WTC11 (cell line): ENCODE measurements around the gene DCAF10. TPM values are rescaled to one million over a fixed set of nuclear protein-coding genes. Genes with fewer than 3 reads are reported as not detected.

Experiments
- ATAC-seq: fragments of 200-7000 bp; cut with Tn5 transposase; 2 replicates; pipeline ENCODE4 v1.10.0; 2021; ENCODE audit warnings: mild to moderate bottlenecking, moderate library complexity
- CTCF ChIA-PET: fragments of 300-600 bp; sonication (Branson Sonifier 250); formaldehyde crosslinking; loops from one replicate; lab custom pipeline; 2021; ENCODE audit warnings: antibody characterized with exemption; lab: Charles Lee
- POLR2A ChIA-PET: fragments of 350-600 bp; sonication (Branson Sonifier 250); formaldehyde crosslinking; loops from one replicate; lab custom pipeline; 2021; ENCODE audit warnings: antibody characterized with exemption; lab: Charles Lee
- DNase-seq: peaks from one replicate; pipeline ENCODE4 v3.0.0; 2021; ENCODE audit warnings: low spot score
- H3K27ac Mint-ChIP-seq: 2 replicates; pipeline ENCODE4 v1.8.0; 2021; ENCODE audit warnings: mixed read lengths
- H3K27me3 Mint-ChIP-seq: 2 replicates; pipeline ENCODE4 v1.8.0; 2021; ENCODE audit warnings: low read depth, mild to moderate bottlenecking, moderate library complexity, mixed read lengths
- H3K36me3 Mint-ChIP-seq: 2 replicates; pipeline ENCODE4 v1.8.0; 2021; ENCODE audit warnings: mixed read lengths
- H3K4me1 Mint-ChIP-seq: 2 replicates; pipeline ENCODE4 v1.8.0; 2022; ENCODE audit warnings: mixed read lengths
- H3K4me3 Mint-ChIP-seq: 2 replicates; pipeline ENCODE4 v1.8.0; 2021; ENCODE audit warnings: mild to moderate bottlenecking, moderate library complexity, mixed read lengths
- H3K9me3 Mint-ChIP-seq: 2 replicates; pipeline ENCODE4 v1.8.0; 2021; ENCODE audit warnings: mixed read lengths
- ATF1 ChIP-seq: sonication (generic); formaldehyde crosslinking; IDR thresholded peaks from 2 replicates; pipeline ENCODE4 v1.8.1; 2023; ENCODE audit warnings: mild to moderate bottlenecking, moderate library complexity, missing genetic modification reagents
- ATF2 ChIP-seq: sonication (generic); formaldehyde crosslinking; IDR thresholded peaks from 2 replicates; pipeline ENCODE4 v1.8.1; 2022; ENCODE audit warnings: low read depth, missing genetic modification reagents, borderline replicate concordance
- ATF6 ChIP-seq: sonication (generic); formaldehyde crosslinking; IDR thresholded peaks from 2 replicates; pipeline ENCODE4 v1.8.1; 2023; ENCODE audit warnings: mild to moderate bottlenecking, missing genetic modification reagents
- E2F5 ChIP-seq: sonication (generic); formaldehyde crosslinking; IDR thresholded peaks from 2 replicates; pipeline ENCODE4 v1.8.1; 2022; ENCODE audit warnings: mild to moderate bottlenecking, moderate library complexity, missing genetic modification reagents
- ERG ChIP-seq: fragments of 250-450 bp; sonication (Bioruptor Pico); IDR thresholded peaks from 2 replicates; pipeline ENCODE4 v1.8.0; 2021; ENCODE audit warnings: mild to moderate bottlenecking
- FOXJ3 ChIP-seq: sonication (generic); formaldehyde crosslinking; IDR thresholded peaks from 2 replicates; pipeline ENCODE4 v1.9.0; 2021; ENCODE audit warnings: missing genetic modification reagents, mild to moderate bottlenecking, borderline replicate concordance
- FOXK1 ChIP-seq: sonication (generic); formaldehyde crosslinking; IDR thresholded peaks from 2 replicates; pipeline ENCODE4 v1.8.0; 2022; ENCODE audit warnings: mild to moderate bottlenecking, moderate library complexity, missing genetic modification reagents
- FOXP1 ChIP-seq: sonication (generic); formaldehyde crosslinking; IDR thresholded peaks from 2 replicates; pipeline ENCODE4 v1.8.0; 2022; ENCODE audit warnings: missing genetic modification reagents, mild to moderate bottlenecking, moderate library complexity, borderline replicate concordance
- FOXP4 ChIP-seq: sonication (generic); formaldehyde crosslinking; IDR thresholded peaks from 2 replicates; pipeline ENCODE4 v1.8.0; 2022; ENCODE audit warnings: mild to moderate bottlenecking, missing genetic modification reagents
- IRF2 ChIP-seq: sonication (generic); formaldehyde crosslinking; IDR thresholded peaks from 2 replicates; pipeline ENCODE4 v1.8.0; 2022; ENCODE audit warnings: low read depth, missing genetic modification reagents, borderline replicate concordance
- NR1H2 ChIP-seq: sonication (generic); formaldehyde crosslinking; IDR thresholded peaks from 2 replicates; pipeline ENCODE4 v1.9.0; 2021; ENCODE audit warnings: mild to moderate bottlenecking, moderate library complexity, missing genetic modification reagents
- NR2C2 ChIP-seq: sonication (generic); formaldehyde crosslinking; IDR thresholded peaks from 2 replicates; pipeline ENCODE4 v1.8.0; 2022; ENCODE audit warnings: mild to moderate bottlenecking, missing genetic modification reagents
- RELA ChIP-seq: sonication (generic); formaldehyde crosslinking; IDR thresholded peaks from 2 replicates; pipeline ENCODE4 v1.8.1; 2022; ENCODE audit warnings: missing genetic modification reagents, mild to moderate bottlenecking, borderline replicate concordance
- SMAD3 ChIP-seq: sonication (generic); formaldehyde crosslinking; IDR thresholded peaks from 2 replicates; pipeline ENCODE4 v1.8.0; 2022; ENCODE audit warnings: missing genetic modification reagents, mild to moderate bottlenecking, borderline replicate concordance
- USF1 ChIP-seq: sonication (generic); formaldehyde crosslinking; IDR thresholded peaks from 2 replicates; pipeline ENCODE4 v1.8.0; 2022; ENCODE audit warnings: mild to moderate bottlenecking, missing genetic modification reagents
- ZNF396 ChIP-seq: fragments of 250-450 bp; sonication (Bioruptor Pico); IDR thresholded peaks from 2 replicates; pipeline ENCODE4 v1.8.0; 2021; ENCODE audit warnings: mild to moderate bottlenecking, moderate library complexity, borderline replicate concordance
- ZNF423 ChIP-seq: fragments of 250-450 bp; sonication (Bioruptor Pico); IDR thresholded peaks from 2 replicates; pipeline ENCODE4 v2.1.2; 2022; ENCODE audit warnings: mild to moderate bottlenecking, moderate library complexity
- total RNA-seq: library from RNA; stranded (reverse); gene quantifications from 3 replicates; pipeline ENCODE4 v1.2.3, GENCODE V29; 2021

The DCAF10 gene
- total RNA-seq, 1 experiment from 2014 or later = 11.7 TPM

- DNase-seq (no peak), ATAC-seq (no peak)
- no peak for TF ChIP-seq ATF6 (CRISPR knock-in tag)
- Mint-ChIP-seq H3K27ac (no peak overlapping the region), H3K4me3 (no peak overlapping the region), H3K4me1 (no peaks in the 10 kb centered on the region; the same call in 1 of the 2 replicates), H3K9me3 (no peaks in the 10 kb centered on the region), H3K27me3 (no peaks in the 10 kb centered on the region), H3K36me3 (no peaks in the 10 kb centered on the region)
- ChIA-PET CTCF (interaction anchor here (1.2 kb wide), 1 partner anchor 19 kb away, joined by 4 read pairs; no protein-coding TSS in a partner anchor), POLR2A (interaction anchor here (0.5 kb wide), 1 partner anchor 40 kb away, joined by 6 read pairs; no protein-coding TSS in a partner anchor)
These were observed 39.2 kb downstream of the DCAF10 start for GRCh38 chr9:37839496-37840461.

- no peak for TF ChIP-seq RELA (CRISPR knock-in tag)
- TF ChIP-seq ATF2 (CRISPR knock-in tag) = no peak
- TF ChIP-seq FOXP4 (CRISPR knock-in tag) = no peak
- TF ChIP-seq FOXP1 (CRISPR knock-in tag) = no peak
- TF ChIP-seq USF1 (CRISPR knock-in tag) = no peak
- no peak for TF ChIP-seq E2F5 (CRISPR knock-in tag)
- TF ChIP-seq ZNF396 = no peak
- TF ChIP-seq ZNF423 (CRISPR knock-in tag) = no peak
- no peak for TF ChIP-seq FOXK1 (CRISPR knock-in tag)
- TF ChIP-seq IRF2 (CRISPR knock-in tag) = no peak
- no peak for TF ChIP-seq FOXJ3 (CRISPR knock-in tag)
- no peak for TF ChIP-seq SMAD3 (CRISPR knock-in tag)
- TF ChIP-seq NR2C2 (CRISPR knock-in tag) = no peak
- no peak for TF ChIP-seq ATF1 (CRISPR knock-in tag)
- TF ChIP-seq ERG (CRISPR knock-in tag) = no peak
- no peak for TF ChIP-seq NR1H2 (CRISPR knock-in tag)
- TF ChIP-seq, all 79 proteins: peak for 0
- H3K4me3 Mint-ChIP-seq = no peak overlapping the region
- CTCF ChIA-PET = no interaction called here
- H3K4me1 Mint-ChIP-seq = no peaks in the 10 kb centered on the region; the same call in 1 of the 2 replicates
- H3K9me3 Mint-ChIP-seq = no peaks in the 10 kb centered on the region
- ATAC-seq (no peak), DNase-seq (no peak)
- POLR2A ChIA-PET = no interaction called here
- no peak overlapping the region for H3K27ac Mint-ChIP-seq
- H3K36me3 Mint-ChIP-seq = no peaks in the 10 kb centered on the region
- H3K27me3 Mint-ChIP-seq = no peaks in the 10 kb centered on the region
These were observed 40.1 kb downstream of the DCAF10 start for GRCh38 chr9:37840560-37841194.
